ENCODE results near the gene ZNF526. TPM values are rescaled to one million over a fixed set of nuclear protein-coding genes. Genes with fewer than 3 reads are reported as not detected.

Gene ZNF526
- total and polyA plus RNA-seq, 9 of the 15 experiments (the other 6 are each of a cell fraction or from before 2014, with no cell fraction given): 1.3 to 17.9 (median 6.2) TPM

DNA sequence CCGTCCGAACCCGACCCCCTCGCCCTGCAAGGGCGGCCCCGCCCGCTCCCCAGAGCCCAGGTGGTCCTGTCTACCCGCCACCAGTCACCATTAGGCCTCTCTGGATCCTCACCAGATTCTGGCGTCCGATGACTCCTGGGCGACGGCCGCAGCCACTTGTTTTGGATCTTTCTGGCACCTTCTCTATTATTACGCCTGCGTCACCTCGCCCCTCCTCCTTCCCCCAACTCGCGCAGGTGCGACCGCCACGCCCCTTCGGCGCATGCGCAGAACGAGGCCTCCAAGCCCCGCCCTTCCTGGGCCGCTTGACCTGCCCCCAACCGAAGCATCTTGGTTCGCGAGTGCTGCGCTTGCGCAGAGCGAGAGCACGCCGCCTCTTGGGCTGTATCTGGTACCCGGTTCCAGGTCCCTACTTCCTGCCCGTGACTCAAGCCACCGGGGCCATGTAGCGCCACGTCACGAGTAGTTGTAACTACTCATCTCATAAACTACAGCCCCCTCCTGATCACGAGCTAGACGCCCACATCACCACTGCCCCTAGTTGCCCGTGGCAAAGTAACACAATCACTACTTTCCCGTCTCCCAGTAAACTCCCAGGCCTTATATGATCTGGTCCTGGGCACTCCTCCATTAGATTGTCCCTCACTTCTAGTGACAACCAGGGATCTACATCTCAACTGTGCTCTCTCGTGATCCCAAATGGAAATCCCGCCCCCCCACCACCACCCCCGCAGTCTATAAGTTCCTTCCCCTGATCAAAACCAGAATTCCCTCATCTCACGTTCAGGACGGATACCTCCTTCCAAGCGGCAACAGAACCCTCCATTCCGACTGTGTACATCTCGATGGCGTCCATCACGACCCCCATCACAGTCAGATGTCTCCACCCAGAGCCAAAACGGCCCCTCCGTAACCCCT, 2.3 kb upstream of the ZNF526 start, which contains the start of gene DEDD2 (continued):
- TF ChIP-seq, protein P1, sequence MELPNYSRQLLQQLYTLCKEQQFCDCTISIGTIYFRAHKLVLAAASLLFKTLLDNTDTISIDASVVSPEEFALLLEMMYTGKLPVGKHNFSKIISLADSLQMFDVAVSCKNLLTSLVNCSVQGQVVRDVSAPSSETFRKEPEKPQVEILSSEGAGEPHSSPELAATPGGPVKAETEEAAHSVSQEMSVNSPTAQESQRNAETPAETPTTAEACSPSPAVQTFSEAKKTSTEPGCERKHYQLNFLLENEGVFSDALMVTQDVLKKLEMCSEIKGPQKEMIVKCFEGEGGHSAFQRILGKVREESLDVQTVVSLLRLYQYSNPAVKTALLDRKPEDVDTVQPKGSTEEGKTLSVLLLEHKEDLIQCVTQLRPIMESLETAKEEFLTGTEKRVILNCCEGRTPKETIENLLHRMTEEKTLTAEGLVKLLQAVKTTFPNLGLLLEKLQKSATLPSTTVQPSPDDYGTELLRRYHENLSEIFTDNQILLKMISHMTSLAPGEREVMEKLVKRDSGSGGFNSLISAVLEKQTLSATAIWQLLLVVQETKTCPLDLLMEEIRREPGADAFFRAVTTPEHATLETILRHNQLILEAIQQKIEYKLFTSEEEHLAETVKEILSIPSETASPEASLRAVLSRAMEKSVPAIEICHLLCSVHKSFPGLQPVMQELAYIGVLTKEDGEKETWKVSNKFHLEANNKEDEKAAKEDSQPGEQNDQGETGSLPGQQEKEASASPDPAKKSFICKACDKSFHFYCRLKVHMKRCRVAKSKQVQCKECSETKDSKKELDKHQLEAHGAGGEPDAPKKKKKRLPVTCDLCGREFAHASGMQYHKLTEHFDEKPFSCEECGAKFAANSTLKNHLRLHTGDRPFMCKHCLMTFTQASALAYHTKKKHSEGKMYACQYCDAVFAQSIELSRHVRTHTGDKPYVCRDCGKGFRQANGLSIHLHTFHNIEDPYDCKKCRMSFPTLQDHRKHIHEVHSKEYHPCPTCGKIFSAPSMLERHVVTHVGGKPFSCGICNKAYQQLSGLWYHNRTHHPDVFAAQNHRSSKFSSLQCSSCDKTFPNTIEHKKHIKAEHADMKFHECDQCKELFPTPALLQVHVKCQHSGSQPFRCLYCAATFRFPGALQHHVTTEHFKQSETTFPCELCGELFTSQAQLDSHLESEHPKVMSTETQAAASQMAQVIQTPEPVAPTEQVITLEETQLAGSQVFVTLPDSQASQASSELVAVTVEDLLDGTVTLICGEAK (IDR thresholded peaks at IDR 0.05): peak; percentile 29; the same call in 1 of the 2 replicates
- TF ChIP-seq, protein P1 (CRISPR knock-in tag; IDR thresholded peaks at IDR 0.05): no peak
- TF ChIP-seq ZFP30 (CRISPR knock-in tag; IDR thresholded peaks at IDR 0.05; ENCODE audit: borderline replicate concordance): no peak
- peak; percentile 80; the same call in 1 of the 2 replicates for TF ChIP-seq LCOR (CRISPR knock-in tag; IDR thresholded peaks at IDR 0.05)
- TF ChIP-seq FOXK2 (conservative IDR thresholded peaks at IDR 0.05 in 1 of 2, IDR thresholded peaks at IDR 0.05 in 1 of 2; ENCODE audit: low read depth in 2 of 2): peak in 1 of 2 experiments; percentile 59; a peak in 2 of 4 replicates
- TF ChIP-seq SMARCC2 (IDR thresholded peaks at IDR 0.05; ENCODE audit: low read depth): no peak
- peak; percentile 51 for TF ChIP-seq SMAD1 (IDR thresholded peaks at IDR 0.05; ENCODE audit: low read depth, low read length, partially characterized antibody)
- TF ChIP-seq, protein P2, sequence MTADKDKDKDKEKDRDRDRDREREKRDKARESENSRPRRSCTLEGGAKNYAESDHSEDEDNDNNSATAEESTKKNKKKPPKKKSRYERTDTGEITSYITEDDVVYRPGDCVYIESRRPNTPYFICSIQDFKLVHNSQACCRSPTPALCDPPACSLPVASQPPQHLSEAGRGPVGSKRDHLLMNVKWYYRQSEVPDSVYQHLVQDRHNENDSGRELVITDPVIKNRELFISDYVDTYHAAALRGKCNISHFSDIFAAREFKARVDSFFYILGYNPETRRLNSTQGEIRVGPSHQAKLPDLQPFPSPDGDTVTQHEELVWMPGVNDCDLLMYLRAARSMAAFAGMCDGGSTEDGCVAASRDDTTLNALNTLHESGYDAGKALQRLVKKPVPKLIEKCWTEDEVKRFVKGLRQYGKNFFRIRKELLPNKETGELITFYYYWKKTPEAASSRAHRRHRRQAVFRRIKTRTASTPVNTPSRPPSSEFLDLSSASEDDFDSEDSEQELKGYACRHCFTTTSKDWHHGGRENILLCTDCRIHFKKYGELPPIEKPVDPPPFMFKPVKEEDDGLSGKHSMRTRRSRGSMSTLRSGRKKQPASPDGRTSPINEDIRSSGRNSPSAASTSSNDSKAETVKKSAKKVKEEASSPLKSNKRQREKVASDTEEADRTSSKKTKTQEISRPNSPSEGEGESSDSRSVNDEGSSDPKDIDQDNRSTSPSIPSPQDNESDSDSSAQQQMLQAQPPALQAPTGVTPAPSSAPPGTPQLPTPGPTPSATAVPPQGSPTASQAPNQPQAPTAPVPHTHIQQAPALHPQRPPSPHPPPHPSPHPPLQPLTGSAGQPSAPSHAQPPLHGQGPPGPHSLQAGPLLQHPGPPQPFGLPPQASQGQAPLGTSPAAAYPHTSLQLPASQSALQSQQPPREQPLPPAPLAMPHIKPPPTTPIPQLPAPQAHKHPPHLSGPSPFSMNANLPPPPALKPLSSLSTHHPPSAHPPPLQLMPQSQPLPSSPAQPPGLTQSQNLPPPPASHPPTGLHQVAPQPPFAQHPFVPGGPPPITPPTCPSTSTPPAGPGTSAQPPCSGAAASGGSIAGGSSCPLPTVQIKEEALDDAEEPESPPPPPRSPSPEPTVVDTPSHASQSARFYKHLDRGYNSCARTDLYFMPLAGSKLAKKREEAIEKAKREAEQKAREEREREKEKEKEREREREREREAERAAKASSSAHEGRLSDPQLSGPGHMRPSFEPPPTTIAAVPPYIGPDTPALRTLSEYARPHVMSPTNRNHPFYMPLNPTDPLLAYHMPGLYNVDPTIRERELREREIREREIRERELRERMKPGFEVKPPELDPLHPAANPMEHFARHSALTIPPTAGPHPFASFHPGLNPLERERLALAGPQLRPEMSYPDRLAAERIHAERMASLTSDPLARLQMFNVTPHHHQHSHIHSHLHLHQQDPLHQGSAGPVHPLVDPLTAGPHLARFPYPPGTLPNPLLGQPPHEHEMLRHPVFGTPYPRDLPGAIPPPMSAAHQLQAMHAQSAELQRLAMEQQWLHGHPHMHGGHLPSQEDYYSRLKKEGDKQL (CRISPR knock-in tag; IDR thresholded peaks at IDR 0.05; ENCODE audit: borderline replicate concordance): no peak
- no peak for TF ChIP-seq STAG1 (CRISPR knock-in tag; IDR thresholded peaks at IDR 0.05; ENCODE audit: borderline replicate concordance)

All from K562 (cell line).